GM19025 (cell line): Measurements from ENCODE around the gene SPEM3.
"Not testable (repeated sequence)": the region's sequence is repeated elsewhere in the genome, so short reads cannot be mapped to it uniquely, and the experiment has no call there.

Experiments
- ATAC-seq: cut with Tn5 transposase; IDR thresholded peaks from one replicate; pipeline ENCODE4 v1.9.1; 2021; ENCODE audit warnings: mild to moderate bottlenecking, low read depth, moderate library complexity; ENCODE audit not compliant: unreplicated experiment

Gene SPEM3

DNA sequence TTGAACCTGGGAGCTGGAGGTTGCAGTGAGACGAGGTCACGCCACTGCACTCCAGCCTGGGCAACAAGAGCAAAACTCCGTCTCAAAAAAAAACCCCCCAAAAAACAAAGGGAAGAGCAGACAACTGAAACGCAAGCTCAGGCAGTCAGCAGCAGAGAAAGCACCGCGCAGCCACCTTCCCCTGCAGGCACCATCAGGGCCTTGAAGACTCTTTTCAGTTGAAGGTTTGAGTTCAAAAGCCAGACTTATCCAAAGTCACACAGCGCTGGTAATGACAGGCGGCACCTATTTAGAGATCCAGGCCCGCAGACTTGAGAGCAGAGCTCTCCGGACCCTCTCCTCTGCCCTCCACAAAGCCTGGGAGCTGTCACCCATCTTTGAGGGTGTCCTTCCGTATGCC lies 39.6 kb downstream of the SPEM3 start:
- no peak for ATAC-seq

- ATAC-seq: no peak
These were observed 40.2 kb downstream of the SPEM3 start for GRCh38 chr17:7468804-7469389.

GRCh38 chr17:7469843-7470242 lies 41.2 kb downstream of the SPEM3 start:
- ATAC-seq: not testable (repeated sequence)

GRCh38 chr17:7470457-7470973 lies 41.9 kb downstream of the SPEM3 start:
- not testable (repeated sequence) for ATAC-seq

- ATAC-seq: no peak
These were observed 43.1 kb downstream of the SPEM3 start for GRCh38 chr17:7471729-7472128.

- ATAC-seq: not testable (repeated sequence)
These were observed 46.1 kb downstream of the SPEM3 start for GRCh38 chr17:7474767-7475166.

- ATAC-seq: no peak
These were observed 47.2 kb downstream of the SPEM3 start for GRCh38 chr17:7475764-7476422.

- ATAC-seq: no peak
These were observed 47.8 kb downstream of the SPEM3 start for GRCh38 chr17:7476494-7476893.

DNA sequence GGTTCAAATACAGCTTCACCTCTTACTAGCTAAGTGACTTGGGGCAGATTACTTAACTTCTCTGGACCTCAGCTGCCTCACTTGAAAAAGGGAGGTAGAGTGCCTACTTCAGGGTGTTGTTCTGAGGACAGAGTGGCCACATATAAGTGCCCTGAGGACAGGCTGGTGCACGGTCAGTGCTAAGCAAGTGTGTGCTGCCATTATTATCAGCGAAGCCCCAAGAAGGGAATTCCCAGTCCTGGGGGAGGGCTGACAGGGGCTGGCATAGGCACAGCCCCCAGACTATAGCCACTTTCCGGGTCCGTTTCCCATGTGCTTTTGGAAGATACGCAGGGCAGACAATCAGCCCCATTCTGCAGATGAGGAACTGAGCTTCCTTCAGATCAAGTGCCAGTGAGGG lies 48.3 kb downstream of the SPEM3 start:
- no peak for ATAC-seq

DNA sequence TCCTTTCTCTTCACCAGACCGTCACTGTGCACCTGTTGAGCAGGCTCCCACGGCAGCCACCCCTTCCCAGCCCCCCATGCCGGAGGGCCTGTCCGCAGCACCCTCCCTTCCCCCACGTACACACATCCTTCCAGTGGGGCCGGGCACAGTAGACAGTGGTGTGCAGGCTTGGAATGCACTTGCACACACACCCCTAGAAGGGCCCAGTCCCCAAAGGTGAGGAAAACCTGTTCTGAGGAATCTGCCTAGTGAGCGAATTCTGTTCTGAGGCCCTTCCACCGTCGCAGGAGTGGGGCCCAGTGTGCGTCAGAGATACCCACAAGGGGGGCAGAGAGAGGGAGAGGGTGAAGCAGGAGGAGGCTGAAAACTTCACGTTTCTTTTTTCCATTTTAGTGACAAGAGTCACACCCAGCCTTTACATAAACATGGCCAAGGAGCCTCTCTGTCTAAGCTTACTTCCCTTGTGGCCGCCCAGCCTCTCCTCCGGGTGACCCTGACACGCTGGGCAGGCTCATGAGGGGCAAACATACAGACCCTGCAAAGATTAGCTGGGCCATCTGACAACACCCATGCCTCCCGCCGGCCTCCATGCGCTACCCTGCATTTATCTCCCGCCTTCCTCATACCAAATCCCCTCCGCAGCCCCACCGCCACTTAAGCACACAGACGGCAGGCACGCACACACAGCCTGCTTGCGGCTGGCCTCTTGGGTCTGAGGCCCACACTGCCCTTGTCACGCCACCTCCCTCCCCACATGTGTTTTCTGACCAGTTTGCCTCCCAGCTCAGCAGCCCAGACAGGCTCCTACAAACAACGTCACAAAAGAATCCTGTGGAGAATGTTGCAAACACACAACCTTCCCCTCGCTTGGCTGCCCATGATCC lies 49.0 kb downstream of the SPEM3 start:
- ATAC-seq: no peak

DNA sequence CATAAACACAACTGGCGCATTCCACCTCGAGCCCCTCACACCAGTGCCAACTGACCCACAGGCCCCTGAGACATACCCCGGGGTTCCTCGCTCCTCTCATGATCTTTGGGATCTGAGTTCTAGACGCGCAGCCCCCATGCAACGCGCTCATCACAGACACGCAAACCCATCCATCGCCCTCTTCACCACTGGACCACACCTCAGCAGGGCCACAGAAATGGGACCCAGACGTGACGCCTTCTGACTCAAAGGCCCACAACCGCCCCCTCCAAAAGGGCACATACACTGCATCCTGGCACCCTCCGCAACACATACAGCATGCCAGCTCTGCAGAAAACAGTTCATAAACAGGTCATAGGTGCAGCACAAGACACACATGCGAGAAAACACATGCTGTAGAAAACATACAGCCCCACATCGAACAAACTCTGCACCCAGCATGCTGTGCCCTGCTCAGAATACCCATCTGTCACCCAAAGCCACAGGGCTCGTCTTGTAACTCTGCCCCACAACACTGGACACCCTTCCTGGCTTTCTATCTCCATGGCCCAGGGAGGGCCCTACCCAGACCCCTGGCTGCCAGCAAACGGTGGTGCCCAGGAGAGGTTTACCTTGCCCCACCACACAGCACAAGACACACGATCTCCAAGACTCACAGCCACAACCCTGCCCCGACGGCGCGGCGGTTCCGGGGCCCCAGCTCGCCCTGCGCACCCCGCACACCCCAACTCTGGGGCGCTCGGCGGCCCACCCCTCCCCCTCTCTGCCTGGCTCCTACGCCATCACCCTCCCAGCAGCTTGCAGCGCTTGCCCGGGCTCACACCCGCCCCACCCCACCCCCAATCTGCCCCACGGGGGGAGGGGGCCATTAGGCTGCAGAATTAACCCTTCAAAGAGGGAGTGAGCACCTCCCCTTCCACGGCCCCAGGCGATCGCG lies 49.9 kb downstream of the SPEM3 start:
- ATAC-seq: no peak

GRCh38 chr17:7479213-7480088 lies 50.8 kb downstream of the SPEM3 start, which contains the start of gene ZBTB4:
Gene ZBTB4 (minus strand): TSS chr17:7479631. CDS start chr17:7466801, 12,830 bp downstream.
- no peak for ATAC-seq

GRCh38 chr17:7480089-7480384 lies 51.4 kb downstream of the SPEM3 start:
- no peak for ATAC-seq

DNA sequence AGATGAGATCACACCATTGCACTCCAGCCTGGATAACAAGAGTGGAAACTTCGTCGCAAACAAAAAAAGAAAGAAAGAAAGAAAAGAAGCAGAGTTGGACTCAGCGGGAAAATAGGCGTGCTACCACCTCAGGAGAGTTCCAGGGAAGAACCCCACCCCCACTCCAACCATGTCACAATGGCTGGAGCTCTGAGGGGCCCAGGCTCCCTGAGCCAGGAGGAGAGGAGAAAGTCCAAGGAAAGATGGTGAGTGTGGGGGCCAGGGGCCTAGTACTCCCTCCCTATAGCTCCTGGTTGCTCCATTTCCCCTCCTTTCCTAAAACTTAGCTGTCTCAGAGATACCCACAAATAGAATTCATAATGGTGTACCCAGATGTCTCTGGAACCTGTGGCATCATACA lies 52.6 kb downstream of the SPEM3 start, which contains the start of gene SLC35G6:
Gene SLC35G6 (plus strand): TSS at position 172 of the 400 bp plus-strand sequence. CDS start 71 bp downstream, at position 243.
- ATAC-seq: not testable (repeated sequence)

GRCh38 chr17:7481842-7482741 lies 53.4 kb downstream of the SPEM3 start:
- not testable (repeated sequence) for ATAC-seq
